ENCODE results near the gene FAM200B.

FAM200B gene

DNA sequence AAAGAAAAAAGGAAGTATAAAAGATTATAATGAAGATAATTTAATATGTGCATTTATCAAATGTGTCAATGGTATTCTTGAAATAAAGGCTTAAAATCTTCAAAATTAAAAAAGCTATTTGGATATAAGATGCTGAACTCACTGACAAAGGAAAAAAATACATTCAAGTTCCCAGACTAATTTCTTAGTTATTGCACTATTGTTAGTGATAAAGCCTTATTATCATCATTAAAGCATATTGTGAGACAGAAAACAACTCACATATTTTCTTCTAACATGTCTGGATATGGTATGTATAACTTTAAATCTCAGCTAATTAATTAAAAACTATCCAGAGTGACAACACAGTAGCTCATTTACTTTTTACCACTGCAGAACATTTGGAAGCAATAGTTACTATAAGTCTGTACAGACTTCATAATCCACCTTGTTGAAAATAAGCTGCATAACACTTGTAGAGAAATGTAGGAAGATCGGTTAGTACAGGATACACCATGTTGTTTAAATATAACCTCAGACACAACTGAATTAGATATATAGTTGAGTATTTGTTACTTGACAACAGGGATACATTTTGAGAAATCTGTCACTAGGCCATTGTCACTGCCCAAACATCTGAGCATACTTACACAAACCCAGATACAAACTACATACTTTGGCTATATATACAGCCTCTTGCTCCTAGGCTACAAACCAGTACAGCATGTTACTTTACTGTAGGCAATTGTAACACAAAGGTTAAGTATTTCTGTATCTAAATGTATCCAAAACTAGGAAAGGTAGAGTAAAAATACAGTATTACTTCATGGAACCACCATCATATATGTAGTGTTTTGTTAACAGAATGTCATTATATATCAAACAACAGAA, 12.8 kb upstream of the FAM200B start:
- no peak for DNase-seq

DNA sequence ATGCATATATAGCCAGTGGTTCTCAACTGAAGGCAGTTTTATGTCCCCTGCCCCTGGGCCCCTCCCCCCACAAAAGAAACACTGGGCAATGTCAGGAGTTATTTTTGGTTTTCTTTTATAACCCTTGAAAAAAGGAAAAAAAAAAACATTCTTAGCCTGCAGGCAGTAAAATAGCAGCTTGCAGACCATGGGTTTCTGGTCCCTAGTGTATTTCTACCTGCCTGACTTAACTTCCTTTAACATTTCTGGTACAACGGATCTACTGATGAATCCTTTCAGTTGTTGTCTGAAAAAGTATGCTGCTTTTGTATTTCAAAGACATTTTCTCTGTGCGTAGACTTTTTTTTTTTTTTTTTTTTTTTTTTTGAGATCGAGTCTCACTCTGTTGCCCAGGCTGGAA, 11.1 kb upstream of the FAM200B start:
- DNase-seq: no peak

DNA sequence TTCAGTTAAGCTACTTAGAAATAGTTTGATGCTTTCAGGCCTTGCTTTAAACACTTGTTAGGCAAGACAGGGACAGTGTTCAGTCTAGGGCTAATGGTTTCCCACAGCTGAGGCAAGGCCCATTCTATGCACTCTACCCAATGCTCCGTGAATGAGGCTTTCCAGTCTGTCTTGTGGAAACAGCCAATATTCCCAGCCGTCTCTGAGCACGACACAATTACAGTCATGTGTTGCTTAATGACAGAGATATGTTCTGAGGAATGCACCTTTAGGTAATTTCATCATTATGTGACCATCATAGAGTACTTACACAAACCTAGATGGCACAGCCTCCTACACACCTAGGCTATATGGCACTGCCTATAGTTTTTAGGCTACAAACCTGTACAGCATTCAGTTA, 9.5 kb upstream of the FAM200B start:
- no peak for DNase-seq

DNA sequence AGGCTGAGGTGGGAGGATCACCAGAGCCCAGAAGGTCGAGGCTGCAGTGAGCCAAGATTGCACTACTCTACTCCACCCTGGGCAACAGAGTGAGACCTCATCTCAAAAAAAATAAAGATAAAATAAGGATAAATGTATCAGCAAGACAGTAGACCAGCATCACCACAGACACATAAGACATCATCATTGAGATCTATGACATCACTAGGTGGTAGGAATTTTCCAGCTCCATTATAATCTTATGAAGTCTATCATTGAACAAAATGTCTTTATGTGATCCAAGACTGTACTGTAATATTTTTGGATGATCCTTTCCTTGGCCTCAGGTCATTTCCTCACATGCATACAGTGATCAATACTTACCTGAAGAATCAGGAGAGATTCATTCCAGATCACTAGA, 8.3 kb upstream of the FAM200B start:
- DNase-seq: no peak

DNA sequence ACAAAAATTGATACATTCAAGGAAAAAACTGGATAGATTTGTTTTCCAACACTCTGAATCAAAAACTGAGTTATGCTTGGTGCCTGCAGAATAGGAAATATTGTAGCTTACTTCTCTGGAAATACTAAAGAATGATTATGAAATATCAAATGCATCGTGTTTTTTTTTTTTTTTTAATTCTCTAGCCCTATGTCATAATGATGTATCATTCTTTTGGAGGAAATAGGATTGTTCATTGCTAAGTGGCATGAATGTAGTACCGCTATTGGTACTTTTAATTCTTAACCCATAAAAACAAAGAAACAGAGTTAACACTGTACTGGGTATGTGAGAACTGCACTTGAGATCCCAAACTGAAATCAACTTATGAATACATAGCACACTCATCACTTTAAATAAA, 7.6 kb upstream of the FAM200B start:
- DNase-seq: no peak

DNA sequence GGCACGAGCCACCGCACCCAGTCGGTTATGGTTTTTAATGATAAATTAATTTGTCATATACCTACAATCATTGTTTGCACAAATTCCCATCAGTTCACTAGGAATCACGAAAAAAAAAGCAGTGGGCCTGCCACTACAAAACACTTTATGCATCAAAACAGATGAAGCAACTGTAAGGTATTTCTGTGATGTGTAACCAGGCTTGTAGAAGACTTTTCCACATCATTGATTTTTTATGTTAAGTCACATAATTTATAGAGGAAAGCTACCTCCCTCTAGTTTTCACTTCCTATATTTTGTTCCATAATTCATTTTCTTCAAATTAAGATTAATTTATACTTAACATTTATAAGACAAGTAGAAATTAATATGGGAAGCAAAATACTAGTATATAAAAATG, 6.7 kb upstream of the FAM200B start:
- DNase-seq: no peak

DNA sequence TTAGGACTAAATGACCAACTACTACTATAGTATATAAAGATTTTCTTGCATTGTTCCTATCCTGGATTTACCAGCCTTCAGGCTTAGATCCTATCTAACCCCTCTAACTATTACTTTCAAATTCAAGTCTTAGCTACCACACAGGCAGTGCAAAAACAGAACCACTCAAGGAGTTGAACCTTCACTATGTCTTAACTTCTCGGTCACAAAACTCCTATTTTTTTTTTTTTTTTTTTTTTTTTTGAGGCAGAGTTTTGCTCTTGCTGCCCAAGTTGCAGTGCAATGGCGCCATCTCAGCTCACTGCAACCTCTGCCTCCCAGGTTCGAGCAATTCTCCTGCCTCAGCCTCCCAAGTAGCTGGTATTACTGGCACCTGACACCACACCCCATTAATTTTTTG, 6.3 kb upstream of the FAM200B start:
- no peak for DNase-seq

DNA sequence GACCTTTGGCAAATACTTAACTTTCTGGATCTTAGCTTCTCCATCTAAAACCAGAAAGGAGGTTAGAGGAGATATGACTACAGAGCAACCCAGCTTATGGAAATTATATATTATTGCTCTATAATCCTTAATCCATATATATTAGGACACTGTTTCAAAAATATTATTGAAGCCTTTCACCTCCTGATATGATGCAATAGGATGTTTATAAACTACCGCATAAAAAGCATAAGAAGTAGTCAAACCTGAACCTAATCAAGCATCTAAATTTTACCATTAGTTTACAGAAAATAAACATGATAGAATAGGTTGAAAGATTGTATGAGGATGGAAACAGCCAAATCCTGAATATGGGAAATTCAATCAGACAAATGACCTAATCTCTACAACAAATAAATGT, 5.6 kb upstream of the FAM200B start:
- no peak for DNase-seq

DNA sequence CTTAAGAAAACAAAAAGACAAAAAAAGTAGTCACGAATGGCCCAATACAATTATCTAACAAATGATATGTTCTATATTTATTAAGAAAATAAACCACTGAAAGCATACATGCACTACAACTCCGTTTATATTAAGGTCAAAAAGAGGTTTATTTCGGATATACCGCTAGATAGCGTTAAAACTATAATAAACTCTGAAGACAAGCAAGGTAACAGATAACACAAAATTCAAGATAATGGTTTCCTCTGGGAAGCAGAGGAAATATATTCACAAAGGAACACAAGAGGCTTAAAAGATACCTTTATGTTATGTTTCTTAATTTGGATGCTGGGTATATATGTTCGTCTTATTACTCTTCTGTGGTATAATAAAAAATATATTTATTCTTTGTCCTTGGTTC, 4.7 kb upstream of the FAM200B start:
- DNase-seq: no peak

DNA sequence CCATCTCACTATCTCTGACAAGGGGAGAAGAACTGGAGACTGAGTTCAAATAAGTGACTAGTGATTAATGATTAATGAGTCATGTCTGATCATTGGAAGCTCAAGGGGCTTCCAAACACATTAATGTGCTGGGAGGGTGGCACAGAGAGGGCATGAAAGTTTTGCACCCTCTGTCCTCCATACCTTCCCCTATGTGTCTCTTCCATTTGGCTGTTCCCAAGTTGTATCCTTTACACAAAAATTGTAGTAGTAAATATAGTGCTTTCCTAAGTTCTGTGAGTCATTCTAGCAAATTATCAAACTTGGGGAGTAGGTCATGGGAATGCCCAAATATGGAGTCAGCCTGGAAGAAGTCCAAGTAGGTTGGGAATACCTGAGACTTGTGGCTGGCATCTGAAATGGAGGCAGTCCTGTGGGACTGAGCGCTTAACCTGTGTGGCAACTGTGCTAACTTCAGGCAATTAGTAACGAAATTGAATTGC, 4.1 kb upstream of the FAM200B start:
- no peak for DNase-seq

DNA sequence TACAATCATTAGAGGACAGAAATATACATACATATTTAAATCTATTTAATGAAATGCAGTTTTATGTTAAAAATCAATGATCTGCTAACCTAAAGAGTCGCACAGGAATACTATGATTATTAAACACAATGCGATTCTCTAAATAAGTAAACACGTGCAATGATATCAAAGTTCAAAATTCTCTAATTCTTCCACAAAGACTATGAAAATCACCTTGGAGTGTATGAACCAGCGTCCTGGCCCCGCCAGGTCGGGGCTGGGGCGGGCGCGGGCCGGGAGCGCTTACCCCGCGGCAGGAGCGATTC, 608 bp upstream of the FAM200B start:
- DNase-seq: no peak

DNA sequence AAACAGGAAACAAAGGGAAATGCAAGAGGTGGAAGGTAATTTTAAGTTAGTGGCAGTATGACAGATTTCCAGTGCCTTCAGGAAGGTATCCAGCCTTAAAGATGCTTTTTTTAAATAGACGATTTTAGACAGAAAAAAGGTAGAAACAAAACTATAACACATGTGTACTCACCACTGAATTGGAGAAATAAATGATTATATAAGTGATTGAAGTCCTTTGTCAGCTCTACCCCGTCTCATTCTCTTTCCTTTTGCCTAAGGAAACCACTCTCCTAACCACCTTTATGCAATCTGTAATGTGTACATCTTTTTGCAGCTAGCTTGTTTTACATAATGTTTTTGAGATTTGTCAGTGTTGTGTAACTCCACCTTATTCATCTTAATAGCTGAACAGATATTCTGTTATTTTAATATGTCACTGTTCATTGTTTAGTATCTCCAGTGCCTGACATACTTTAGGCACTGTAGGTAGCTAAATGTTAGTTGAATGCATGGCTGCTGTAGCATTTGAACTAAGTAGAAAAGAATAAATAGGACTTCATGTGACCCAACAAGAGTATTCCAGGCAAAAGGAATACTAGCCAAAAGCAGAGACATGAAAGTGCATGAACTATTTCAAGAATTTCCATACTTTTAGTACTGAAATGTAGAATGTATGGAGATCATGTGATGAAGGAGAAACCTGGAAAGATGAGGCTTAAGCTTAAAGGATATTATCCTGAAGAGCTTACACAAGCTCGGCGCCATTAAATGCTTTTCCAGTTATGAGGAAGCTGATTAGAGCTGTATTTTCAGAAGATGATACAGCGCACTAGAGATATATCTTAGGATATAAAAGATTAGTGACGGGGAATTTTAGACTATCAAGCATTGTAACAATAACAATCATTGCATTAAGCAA, 865 bp downstream of the FAM200B start:
- no peak for DNase-seq

DNA sequence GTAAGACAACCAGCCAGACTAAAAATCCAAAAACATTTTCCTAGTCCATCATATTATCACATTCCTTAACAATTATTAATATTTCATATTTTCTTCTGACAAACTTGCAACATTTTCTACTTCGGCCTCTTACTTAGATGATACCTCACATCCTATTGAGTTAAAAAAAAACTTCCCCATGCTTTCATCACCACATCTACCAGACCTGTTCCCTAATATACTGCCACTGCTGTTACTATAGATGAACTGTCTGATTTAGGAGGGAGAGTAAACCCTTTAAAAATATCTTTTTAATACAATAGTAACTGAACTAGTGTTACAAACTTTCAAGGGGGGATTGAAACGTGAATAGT, 1.5 kb downstream of the FAM200B start:
- DNase-seq: no peak

DNA sequence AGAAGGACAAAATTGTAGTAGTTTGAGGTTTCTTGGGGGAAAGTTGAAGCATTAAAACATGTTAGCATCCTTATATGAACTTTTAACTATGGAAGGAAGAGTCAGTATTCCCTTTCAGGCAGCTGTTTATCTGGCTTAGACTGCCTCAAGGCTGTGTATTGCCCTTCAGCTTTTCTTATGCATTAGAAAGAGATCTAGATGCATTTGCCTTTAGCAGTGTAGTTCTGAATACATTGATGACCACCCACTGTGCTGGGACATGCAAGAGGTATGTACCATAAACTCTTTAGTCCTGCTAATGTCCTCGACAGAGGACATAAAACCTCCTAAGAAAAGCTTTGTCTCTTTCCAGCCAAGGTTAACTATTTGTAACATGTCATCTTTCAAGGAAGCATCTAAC, 2.9 kb downstream of the FAM200B start:
- no peak for DNase-seq

DNA sequence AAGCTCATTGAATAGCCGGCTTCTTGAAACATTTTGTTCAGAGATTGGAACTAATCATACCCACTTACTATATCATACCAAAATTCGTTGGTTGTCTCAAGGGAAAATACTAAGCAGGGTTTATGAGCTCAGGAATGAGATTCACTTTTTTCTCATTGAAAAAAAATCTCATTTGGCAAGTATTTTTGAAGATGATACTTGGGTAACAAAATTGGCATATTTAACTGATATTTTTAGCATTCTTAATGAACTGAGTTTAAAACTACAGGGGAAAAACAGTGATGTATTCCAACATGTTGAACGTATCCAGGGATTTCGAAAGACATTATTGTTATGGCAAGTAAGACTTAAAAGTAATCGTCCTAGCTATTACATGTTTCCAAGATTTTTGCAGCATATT, 6.4 kb downstream of the FAM200B start:
- DNase-seq: no peak

DNA sequence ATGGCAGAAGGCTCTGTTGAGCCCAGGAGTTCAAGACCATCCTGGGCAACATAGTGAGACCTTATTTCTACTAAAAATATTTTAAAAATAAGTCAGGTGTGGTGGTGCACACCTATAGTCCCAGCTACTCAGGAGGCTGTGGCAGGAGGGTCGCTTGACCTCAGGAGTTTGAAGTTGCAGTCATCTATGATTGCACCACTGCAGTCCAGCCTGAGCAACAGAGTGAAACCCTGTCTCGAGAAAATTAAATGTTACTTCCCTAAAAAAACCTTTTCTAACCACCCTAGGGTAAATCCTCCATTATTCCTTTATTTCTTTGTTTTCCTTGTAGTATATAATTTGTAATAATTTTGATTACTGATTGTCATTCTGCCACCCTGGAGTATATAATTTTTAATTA, 7.9 kb downstream of the FAM200B start:
- DNase-seq: no peak

DNA sequence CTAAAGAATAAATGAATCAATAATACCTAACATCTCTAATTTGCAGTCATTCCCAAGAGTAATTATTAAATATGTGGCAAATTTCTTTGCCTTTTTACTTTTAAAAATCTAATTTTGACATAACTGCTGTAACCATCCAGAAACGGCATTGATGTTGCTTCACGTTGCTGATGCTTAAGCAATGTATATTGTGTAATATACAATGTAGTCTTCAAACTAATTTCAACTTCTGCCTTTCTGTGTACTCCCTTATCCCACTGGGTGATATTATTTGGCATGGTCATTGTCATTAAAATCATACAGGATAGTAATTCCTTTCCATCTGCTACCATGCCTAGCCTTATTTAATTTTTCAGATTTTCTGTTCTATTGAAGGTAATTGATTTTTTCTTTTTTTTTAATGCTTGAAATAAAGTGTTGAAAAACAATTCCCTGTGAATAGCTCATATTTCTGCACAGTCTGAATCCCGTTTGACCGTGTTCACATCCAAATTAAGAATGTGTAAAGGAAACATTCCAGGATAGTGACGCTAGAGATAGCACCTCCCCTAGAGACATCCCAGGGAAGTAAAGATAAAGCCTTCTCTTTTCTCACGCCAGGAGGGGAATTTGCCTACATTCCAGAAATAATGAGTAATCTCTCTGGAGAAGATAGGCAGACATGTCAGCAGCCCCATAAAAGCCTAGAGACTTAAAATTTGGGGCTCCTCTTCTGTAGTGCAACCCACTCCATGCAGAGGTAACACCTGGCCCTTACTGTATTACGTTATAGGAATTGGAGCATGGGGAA, 8.6 kb downstream of the FAM200B start:
- DNase-seq: no peak

DNA sequence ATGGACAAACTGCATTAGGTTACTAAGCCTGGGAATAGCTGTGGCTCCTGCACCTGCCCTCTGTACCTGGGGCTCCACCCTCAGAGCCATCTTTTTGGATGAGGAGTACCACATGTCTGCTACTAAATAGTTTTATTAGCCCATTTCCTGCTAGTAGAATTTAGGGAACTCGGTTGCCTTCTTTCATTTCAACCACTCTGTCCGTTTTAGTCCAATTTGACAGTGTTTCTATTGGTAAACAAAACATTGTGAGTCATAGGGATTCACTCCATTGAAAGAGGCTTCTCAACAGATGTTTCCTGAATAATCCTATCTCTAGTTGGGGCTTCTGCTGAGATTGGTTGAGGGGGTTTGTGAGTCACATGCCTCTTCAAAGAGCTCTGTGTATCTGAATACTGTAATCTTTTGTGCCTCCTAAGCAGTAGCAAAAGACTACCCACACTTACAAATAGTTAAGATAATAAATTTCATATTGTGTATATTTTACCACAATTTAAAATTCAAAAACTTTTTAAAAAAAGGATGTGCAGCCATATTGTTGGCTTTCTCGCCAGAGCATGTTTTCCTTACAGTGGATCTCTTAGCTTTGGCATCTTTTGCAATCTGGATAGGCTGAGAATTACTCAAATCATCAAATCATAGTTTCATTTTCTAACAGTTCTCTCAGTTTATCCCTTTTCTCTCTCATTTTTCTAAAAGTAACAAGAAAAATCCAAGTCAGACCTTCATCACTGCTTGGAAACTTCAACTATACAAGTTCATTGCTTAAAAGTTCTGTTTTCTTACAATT, 9.9 kb downstream of the FAM200B start:
- DNase-seq: no peak

DNA sequence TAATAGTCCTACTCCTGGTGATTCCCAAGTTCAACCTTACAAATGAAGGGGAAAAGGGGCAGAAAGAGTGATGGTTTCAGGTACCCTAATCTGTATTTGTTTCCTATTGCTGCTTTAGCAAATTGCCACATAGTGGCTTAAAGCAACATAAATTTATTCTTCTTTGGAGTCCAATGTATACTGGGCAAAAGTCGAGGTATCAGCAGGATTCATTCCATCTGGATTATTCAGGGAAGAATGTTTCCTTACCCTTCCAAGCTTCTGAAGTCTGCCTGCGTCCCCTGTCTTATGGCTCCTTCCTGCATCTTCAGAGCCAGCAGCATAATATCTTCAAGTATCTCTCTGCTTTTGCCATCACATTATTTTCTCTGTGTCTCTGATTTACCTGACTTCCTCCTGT, 11.0 kb downstream of the FAM200B start:
- DNase-seq: no peak

DNA sequence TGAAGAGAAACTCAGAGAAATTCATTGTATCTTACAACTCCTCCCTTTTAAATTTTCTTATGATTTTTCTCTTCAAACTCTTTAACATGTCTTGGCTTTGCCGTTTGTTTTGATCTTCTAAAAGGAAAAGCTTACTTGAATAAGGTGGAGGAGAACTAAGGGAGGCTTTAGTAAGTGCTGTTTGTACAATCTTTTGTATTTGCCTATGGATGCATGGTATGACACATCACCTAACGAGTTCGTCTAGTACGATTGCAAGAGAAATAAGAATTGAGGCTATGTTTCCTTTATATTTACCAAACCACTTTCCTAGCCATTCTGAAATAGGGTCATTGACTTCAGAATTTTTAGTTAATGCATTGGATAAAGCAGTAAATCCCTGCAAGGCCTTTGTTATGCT, 12.8 kb downstream of the FAM200B start:
- no peak for DNase-seq

DNA sequence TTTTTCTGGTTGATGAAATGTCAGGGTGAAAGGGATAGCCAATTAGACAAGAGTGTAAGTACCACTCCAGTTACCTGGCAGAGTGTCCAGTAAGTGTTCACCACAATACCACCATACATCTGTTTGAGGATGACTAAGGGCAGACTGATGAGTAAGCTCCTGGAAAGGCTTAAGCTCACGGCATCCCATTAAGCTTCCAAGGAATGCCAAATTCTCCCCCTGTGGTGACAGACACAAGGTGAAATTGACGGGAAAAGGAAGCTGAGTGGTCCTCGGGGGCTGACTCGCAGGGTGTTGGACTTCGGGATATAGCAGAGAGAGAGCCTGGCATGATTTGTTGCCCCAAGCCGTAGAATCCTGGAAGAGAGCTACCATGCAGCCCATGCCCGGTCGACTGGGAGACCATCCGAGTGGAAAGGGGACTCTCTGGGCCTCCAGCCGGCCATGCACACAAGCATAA, 13.6 kb downstream of the FAM200B start:
- DNase-seq: no peak

DNA sequence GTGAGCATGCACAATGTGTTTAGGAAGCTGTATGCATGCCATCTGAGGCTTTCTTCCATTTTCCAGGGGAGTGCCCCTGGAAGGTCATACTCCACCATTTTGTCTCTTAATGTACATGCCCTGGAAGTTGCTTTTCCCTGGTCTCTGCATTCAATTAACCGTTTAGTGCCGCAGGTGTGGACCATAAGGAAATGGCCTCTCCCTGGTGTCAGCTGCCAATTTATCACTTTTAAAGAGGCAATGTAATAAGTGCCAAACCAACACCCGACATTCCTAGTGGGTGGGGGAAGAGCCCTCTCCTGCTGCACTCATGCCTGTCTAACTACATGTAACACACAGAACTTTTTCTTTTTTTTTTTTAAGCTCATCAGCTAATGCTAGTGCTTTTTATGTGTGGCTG, 14.1 kb downstream of the FAM200B start:
- no peak for DNase-seq

DNA sequence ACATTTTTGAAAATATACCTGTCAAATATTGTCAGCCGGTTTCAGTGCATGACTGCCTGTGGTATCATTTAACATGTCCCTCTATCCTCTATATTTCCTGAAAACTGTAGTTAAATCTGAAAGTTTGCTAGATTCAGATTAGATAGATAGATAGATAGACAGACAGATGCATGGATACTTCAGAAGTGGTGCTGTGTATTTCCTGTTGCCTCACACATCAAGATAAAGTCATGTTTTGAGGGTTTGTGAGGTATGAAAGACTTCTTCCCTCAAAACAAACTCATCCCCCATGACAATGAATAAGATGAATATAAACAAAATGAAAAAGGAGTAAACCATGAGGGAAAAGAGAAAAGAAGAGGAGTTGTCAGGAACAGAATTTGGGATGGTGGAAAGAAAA, 15.2 kb downstream of the FAM200B start:
- DNase-seq: no peak

All from NCI-H524 treated with DMSO at 0.1 percent for 48 hours (cell line).